NB4 (cell line): ENCODE results near the gene CREBBP.

Experiments used
- MYC ChIP-seq: IDR thresholded peaks from 2 replicates; pipeline ENCODE4 v1.6.1; 2011; ENCODE audit warnings: low read depth, low read length
- POLR2A ChIP-seq: IDR thresholded peaks from 2 replicates; pipeline ENCODE4 v1.6.1; 2011; ENCODE audit warnings: mild to moderate bottlenecking; ENCODE audit not compliant: insufficient read length; ENCODE audit errors: extremely low read depth
- TF ChIP-seq, protein P1 (sequence below): IDR thresholded peaks from 2 replicates; pipeline ENCODE4 v1.6.1; 2011; ENCODE audit warnings: low read depth, low read length
- TF ChIP-seq, protein P2 (sequence below): IDR thresholded peaks from one replicate; pipeline ENCODE4 v1.5.1; 2012; ENCODE audit warnings: low read depth, low read length

- TF ChIP-seq POLR2A, result no peak
- TF ChIP-seq, protein P1, sequence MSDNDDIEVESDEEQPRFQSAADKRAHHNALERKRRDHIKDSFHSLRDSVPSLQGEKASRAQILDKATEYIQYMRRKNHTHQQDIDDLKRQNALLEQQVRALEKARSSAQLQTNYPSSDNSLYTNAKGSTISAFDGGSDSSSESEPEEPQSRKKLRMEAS, result no peak
- TF ChIP-seq, protein P2, sequence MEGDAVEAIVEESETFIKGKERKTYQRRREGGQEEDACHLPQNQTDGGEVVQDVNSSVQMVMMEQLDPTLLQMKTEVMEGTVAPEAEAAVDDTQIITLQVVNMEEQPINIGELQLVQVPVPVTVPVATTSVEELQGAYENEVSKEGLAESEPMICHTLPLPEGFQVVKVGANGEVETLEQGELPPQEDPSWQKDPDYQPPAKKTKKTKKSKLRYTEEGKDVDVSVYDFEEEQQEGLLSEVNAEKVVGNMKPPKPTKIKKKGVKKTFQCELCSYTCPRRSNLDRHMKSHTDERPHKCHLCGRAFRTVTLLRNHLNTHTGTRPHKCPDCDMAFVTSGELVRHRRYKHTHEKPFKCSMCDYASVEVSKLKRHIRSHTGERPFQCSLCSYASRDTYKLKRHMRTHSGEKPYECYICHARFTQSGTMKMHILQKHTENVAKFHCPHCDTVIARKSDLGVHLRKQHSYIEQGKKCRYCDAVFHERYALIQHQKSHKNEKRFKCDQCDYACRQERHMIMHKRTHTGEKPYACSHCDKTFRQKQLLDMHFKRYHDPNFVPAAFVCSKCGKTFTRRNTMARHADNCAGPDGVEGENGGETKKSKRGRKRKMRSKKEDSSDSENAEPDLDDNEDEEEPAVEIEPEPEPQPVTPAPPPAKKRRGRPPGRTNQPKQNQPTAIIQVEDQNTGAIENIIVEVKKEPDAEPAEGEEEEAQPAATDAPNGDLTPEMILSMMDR, result no peak
- TF ChIP-seq MYC, result no peak
These were observed 44.2 kb upstream of the CREBBP start for GRCh38 chr16:3924763-3925162.
